Thoracic aorta endothelial cell (primary cell): ENCODE results near the gene CENPC. TPM values are rescaled to one million over a fixed set of nuclear protein-coding genes. Genes with fewer than 3 reads are reported as not detected.

Source experiments
- small RNA-seq: library from RNA; depleted of rRNA; stranded (forward); fragments of <200 nt; gene quantifications from one replicate; pipeline ENCODE3, GENCODE V24; 2012
- total RNA-seq: library from RNA; depleted of rRNA; stranded (reverse); fragments of >200 nt; gene quantifications from 2 replicates; pipeline ENCODE4 v1.2.3, GENCODE V29; 2012

The CENPC gene
- total RNA-seq = 34.5 and 36.4 TPM in 2 replicates

GRCh38 chr4:67545199-67546003 lies at the start of gene CENPC:
Gene CENPC, minus strand, starts transcription at chr4:67545503. Its CDS starts 148 bp downstream, at chr4:67545355.

GRCh38 chr4:67558493-67558892 lies 13.2 kb upstream of the CENPC start, which contains the start of gene STAP1:
Gene STAP1, plus strand, starts transcription at chr4:67558727. Its CDS starts 83 bp downstream, at chr4:67558810.

Small RNA genes lying within 50 kb of the gene (small RNA-seq; reads per million reads assigned to genes)
- gene RNA5SP527 (not detected), gene RNU1-63P (1.3 reads per million, percentile 30 among the genes with 10 or more reads in this experiment)

Other genes starting within 250 kb of the CENPC start
- not detected in 2 replicates for gene STAP1, start 13.2 kb upstream of the CENPC start, total RNA-seq
- 174 and 193 TPM in 2 replicates for gene UBA6, start 155.7 kb upstream of the CENPC start, total RNA-seq
- not detected in 2 replicates for gene GNRHR, start 208.9 kb upstream of the CENPC start, total RNA-seq